OCI-LY3 (cell line): ENCODE results near the gene PTPRN2.

Experiments
- EZH2phosphoT487 ChIP-seq: fragments of 200-600 bp; shearing (Covaris generic); IDR thresholded peaks from 2 replicates; pipeline ENCODE4 v1.6.1; 2018; ENCODE audit warnings: antibody characterized with exemption, mixed run types, low read depth
- TF ChIP-seq, protein P1 (sequence below): fragments of 200-600, 300-600 bp; sonication (generic); IDR thresholded peaks from 2 replicates; pipeline ENCODE4 v1.5.1; 2014; ENCODE audit warnings: antibody characterized with exemption, low read length, low read depth

DNA sequence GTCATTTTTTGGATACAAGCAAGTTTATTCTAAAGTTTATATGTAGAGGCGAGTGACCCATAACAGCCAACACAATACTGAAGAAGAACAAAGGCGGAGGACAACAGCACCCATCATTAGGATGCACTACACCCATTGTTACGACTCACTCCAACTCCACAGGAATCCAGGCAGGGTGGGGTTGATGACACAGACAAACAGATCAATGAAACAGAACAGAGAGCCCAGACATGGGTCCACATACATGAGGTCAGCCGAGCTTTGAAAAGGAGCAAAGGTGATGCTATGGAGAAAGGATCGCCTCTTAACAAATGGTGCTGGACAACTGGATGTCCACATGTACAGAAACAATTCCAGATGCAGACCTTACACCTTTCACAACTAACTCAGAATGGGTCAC lies 426.4 kb downstream of the PTPRN2 start:
- TF ChIP-seq, protein P1, sequence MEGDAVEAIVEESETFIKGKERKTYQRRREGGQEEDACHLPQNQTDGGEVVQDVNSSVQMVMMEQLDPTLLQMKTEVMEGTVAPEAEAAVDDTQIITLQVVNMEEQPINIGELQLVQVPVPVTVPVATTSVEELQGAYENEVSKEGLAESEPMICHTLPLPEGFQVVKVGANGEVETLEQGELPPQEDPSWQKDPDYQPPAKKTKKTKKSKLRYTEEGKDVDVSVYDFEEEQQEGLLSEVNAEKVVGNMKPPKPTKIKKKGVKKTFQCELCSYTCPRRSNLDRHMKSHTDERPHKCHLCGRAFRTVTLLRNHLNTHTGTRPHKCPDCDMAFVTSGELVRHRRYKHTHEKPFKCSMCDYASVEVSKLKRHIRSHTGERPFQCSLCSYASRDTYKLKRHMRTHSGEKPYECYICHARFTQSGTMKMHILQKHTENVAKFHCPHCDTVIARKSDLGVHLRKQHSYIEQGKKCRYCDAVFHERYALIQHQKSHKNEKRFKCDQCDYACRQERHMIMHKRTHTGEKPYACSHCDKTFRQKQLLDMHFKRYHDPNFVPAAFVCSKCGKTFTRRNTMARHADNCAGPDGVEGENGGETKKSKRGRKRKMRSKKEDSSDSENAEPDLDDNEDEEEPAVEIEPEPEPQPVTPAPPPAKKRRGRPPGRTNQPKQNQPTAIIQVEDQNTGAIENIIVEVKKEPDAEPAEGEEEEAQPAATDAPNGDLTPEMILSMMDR, result no peak
- TF ChIP-seq EZH2phosphoT487, result no peak
